ENCODE results near the gene PLA2G4E. TPM values are rescaled to one million over a fixed set of nuclear protein-coding genes. Genes with fewer than 3 reads are reported as not detected.

Gene PLA2G4E
- total RNA-seq, 2 experiments from 2014 or later: not detected

DNA sequence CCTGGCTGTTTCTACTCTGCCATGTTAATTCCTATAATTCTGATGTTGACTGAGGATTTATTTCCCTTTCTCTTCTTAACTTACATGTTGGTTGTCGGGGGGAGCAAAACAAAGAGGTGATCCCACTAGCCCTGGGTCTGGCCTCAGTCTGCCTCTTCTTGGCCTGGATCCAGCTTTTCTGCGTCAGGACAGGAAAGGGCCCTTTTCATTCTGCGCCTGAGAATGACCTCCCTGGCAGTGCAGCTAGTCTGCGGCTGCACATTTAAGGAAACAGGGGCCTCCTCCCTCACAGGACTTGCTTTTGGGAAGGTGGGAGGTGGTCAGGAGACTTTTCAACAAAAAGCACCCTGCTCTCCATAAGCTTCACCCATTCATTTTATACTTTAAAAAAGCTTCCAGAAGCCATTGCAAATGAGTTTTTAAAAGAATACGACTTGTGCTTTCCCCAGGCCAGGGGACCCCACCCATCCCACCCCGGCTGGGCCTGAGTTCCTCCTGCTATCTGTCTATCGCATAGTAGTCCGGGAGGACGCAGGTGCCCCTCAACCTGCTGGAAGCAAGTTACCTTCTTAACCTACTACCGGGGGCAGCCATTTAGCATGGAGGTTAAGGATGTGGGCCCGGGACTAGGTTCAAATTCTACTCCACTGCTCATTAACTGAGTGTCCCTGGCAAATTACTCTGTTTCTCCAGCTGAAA lies 27.2 kb downstream of the PLA2G4E start:
- CTCF ChIA-PET: interaction anchor here (0.6 kb wide), 1 partner anchor 59 kb away, joined by 4 read pairs; no protein-coding TSS in a partner anchor
- H3K9me3 ChIP-seq (ENCODE audit: control insufficient read depth in 1 of 2, insufficient read depth in 1 of 2, low read length in 2 of 2): no peaks in the 10 kb centered on the region
- POLR2A ChIA-PET: no interaction called here
- H3K27me3 Mint-ChIP-seq: no peaks in the 10 kb centered on the region
- intact Hi-C loops (cut with DNase I, micrococcal nuclease): no loop called here
- peaks cover 3% of the 10 kb centered on the region for H3K4me1 ChIP-seq (ENCODE audit: insufficient read depth, low read length)
- no peaks in the 10 kb centered on the region for H3K27me3 ChIP-seq (ENCODE audit: control insufficient read depth in 1 of 2, insufficient read depth in 2 of 2, low read length in 2 of 2)
- H3K4me3 Mint-ChIP-seq: no peak overlapping the region
- no peaks in the 10 kb centered on the region for H3K36me3 Mint-ChIP-seq (ENCODE audit: low read depth)
- no peak overlapping the region for H3K4me3 ChIP-seq (ENCODE audit: low read length)
- no peaks in the 10 kb centered on the region for H3K9me3 Mint-ChIP-seq
- DNase-seq: no peak
- no peak overlapping the region for H3K27ac Mint-ChIP-seq
- no peaks in the 10 kb centered on the region for H3K4me1 Mint-ChIP-seq (ENCODE audit: low read depth)
- TF ChIP-seq, protein P1, sequence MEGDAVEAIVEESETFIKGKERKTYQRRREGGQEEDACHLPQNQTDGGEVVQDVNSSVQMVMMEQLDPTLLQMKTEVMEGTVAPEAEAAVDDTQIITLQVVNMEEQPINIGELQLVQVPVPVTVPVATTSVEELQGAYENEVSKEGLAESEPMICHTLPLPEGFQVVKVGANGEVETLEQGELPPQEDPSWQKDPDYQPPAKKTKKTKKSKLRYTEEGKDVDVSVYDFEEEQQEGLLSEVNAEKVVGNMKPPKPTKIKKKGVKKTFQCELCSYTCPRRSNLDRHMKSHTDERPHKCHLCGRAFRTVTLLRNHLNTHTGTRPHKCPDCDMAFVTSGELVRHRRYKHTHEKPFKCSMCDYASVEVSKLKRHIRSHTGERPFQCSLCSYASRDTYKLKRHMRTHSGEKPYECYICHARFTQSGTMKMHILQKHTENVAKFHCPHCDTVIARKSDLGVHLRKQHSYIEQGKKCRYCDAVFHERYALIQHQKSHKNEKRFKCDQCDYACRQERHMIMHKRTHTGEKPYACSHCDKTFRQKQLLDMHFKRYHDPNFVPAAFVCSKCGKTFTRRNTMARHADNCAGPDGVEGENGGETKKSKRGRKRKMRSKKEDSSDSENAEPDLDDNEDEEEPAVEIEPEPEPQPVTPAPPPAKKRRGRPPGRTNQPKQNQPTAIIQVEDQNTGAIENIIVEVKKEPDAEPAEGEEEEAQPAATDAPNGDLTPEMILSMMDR (IDR thresholded peaks at IDR 0.05): no peak
- no peaks in the 10 kb centered on the region for H3K36me3 ChIP-seq (ENCODE audit: insufficient read depth, low read length)
- no peak overlapping the region for H3K27ac ChIP-seq (ENCODE audit: low read depth in 1 of 2, low read length in 2 of 2)
- ATAC-seq (ENCODE audit: poor library complexity): no peak

DNA sequence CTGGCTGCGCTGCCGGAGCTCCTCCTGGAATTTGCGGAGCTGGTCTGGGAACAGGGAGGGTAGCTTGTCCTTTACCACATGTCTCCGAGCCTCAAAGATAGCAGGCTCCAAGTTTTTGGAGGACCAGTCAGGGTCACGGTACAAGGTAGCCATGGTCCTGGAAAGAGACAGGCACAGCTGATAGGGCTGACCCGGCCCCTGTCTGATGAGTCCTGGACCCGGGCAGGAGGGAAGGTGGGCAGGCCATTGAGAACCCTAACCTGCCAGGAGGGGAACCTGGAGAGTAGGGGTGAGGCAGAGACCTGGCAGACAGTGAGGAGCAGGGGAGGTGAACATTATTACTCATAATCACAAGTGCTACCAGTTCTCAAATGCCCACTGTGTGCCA lies 28.0 kb downstream of the PLA2G4E start:
- TF ChIP-seq, protein P1 (IDR thresholded peaks at IDR 0.05): no peak
- no peak overlapping the region for H3K27ac Mint-ChIP-seq
- H3K36me3 Mint-ChIP-seq (ENCODE audit: low read depth): no peaks in the 10 kb centered on the region
- intact Hi-C loops (cut with DNase I, micrococcal nuclease): no loop called here
- H3K27me3 Mint-ChIP-seq: no peaks in the 10 kb centered on the region
- H3K9me3 Mint-ChIP-seq: no peaks in the 10 kb centered on the region
- CTCF ChIA-PET: no interaction called here
- Histone ChIP-seq H3K4me3 (ENCODE audit: low read length) (no peak overlapping the region), H3K4me1 (ENCODE audit: insufficient read depth, low read length) (peaks cover 3% of the 10 kb centered on the region), H3K27ac (ENCODE audit: low read depth in 1 of 2, low read length in 2 of 2) (no peak overlapping the region), H3K27me3 (ENCODE audit: control insufficient read depth in 1 of 2, insufficient read depth in 2 of 2, low read length in 2 of 2) (no peaks in the 10 kb centered on the region), H3K9me3 (ENCODE audit: control insufficient read depth in 1 of 2, insufficient read depth in 1 of 2, low read length in 2 of 2) (no peaks in the 10 kb centered on the region), H3K36me3 (ENCODE audit: insufficient read depth, low read length) (no peaks in the 10 kb centered on the region)
- no peak overlapping the region for H3K4me3 Mint-ChIP-seq
- DNase-seq: no peak
- no peaks in the 10 kb centered on the region for H3K4me1 Mint-ChIP-seq (ENCODE audit: low read depth)
- ATAC-seq (ENCODE audit: poor library complexity): no peak
- POLR2A ChIA-PET: no interaction called here

DNA sequence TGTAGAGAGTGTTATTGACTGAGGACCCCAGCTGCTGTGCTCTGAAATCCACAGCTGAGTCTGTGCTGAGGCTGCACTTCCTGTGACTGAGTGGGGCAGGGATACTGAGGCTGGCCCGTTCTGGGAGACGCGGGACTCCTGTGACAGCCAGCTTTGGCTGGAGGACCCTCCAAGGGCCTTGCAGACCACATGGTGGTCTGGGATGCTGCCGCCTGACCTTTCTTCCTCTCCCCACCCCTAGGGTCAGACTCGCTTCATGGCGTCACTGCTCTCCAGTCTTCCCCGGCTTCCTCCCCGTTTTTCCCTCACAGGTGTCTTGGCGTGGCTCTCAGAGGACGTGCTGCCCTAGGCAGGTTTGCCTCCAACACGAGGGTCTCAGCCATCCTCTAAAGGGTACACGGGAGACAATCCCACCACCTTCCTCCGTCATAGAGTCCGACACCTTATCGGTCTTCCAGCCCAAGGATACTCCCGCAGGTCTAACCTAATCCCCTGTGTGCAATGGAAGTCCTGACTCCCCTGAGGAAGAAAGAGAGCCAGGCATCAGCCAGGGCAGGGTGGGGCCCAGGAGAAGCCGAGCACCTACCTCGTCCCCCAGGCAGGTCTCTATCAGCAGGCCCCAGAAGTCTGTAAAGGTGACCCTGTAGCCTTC lies 28.6 kb downstream of the PLA2G4E start:
- H3K36me3 ChIP-seq (ENCODE audit: insufficient read depth, low read length): no peaks in the 10 kb centered on the region
- Mint-ChIP-seq H3K4me3 (no peak overlapping the region), H3K9me3 (no peaks in the 10 kb centered on the region), H3K36me3 (ENCODE audit: low read depth) (no peaks in the 10 kb centered on the region), H3K4me1 (ENCODE audit: low read depth) (no peaks in the 10 kb centered on the region), H3K27me3 (no peaks in the 10 kb centered on the region), H3K27ac (no peak overlapping the region)
- H3K27ac ChIP-seq (ENCODE audit: low read depth in 1 of 2, low read length in 2 of 2): no peak overlapping the region
- intact Hi-C loops (cut with DNase I, micrococcal nuclease): no loop called here
- ChIA-PET POLR2A (no interaction called here), CTCF (no interaction called here)
- H3K4me1 ChIP-seq (ENCODE audit: insufficient read depth, low read length): peaks cover 3% of the 10 kb centered on the region
- TF ChIP-seq, protein P1 (IDR thresholded peaks at IDR 0.05): no peak
- no peaks in the 10 kb centered on the region for H3K9me3 ChIP-seq (ENCODE audit: control insufficient read depth in 1 of 2, insufficient read depth in 1 of 2, low read length in 2 of 2)
- H3K4me3 ChIP-seq (ENCODE audit: low read length): no peak overlapping the region
- ATAC-seq (ENCODE audit: poor library complexity): no peak
- no peak for DNase-seq
- H3K27me3 ChIP-seq (ENCODE audit: control insufficient read depth in 1 of 2, insufficient read depth in 2 of 2, low read length in 2 of 2): no peaks in the 10 kb centered on the region

Data from CD4-positive, alpha-beta T cell (primary cell).